GM10266 (cell line): ENCODE results near the gene ATOX1.

Experiments used
- DNase-seq: peaks from one replicate; pipeline ENCODE4 v3.0.0; 2012; ENCODE audit errors: extremely low spot score
- TF ChIP-seq, protein P1 (sequence below): IDR thresholded peaks from 2 replicates; pipeline ENCODE4 v1.5.1; 2012; ENCODE audit warnings: mild to moderate bottlenecking, low read depth; ENCODE audit not compliant: control insufficient read depth, insufficient read depth; ENCODE audit errors: missing control alignments

Gene ATOX1

DNA sequence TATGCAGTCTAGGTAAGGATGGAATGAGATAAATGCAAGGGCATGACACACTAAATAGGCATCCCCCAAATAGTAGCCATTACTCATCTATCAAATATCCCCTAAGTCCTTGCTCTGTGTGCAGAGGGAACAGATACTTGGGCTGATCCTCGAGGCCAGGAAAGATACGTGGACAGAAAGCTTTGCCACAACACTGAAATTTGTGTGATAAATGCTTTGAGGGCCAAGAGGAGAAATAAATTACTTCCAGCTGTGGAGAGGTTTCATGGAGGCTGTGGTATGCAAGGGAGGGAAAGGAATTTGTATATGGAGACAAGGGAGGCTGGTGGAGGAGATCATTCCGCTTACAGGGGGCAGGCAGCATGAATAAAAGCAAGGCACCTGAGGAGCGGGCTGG, 18.5 kb downstream of the ATOX1 start:
- TF ChIP-seq, protein P1, sequence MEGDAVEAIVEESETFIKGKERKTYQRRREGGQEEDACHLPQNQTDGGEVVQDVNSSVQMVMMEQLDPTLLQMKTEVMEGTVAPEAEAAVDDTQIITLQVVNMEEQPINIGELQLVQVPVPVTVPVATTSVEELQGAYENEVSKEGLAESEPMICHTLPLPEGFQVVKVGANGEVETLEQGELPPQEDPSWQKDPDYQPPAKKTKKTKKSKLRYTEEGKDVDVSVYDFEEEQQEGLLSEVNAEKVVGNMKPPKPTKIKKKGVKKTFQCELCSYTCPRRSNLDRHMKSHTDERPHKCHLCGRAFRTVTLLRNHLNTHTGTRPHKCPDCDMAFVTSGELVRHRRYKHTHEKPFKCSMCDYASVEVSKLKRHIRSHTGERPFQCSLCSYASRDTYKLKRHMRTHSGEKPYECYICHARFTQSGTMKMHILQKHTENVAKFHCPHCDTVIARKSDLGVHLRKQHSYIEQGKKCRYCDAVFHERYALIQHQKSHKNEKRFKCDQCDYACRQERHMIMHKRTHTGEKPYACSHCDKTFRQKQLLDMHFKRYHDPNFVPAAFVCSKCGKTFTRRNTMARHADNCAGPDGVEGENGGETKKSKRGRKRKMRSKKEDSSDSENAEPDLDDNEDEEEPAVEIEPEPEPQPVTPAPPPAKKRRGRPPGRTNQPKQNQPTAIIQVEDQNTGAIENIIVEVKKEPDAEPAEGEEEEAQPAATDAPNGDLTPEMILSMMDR = no peak
- DNase-seq = no peak

DNA sequence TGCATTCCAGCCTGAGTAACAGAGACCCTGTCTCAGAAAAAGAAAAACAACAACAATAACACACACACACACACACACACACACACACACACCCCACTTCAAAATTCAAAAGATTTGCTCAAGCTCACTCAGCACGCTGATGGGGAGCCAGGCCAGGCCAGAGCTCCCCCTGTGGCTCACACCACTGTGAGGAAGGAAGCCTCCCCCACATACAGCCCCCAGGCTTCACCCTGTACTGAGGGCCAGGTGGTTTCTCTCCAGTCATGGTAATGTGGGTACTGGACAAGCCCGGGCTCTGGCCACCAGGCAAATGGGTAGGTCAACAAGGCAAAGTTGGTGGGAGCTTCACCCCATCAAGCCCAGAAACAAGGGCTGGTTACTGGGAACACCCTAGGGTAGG, 19.0 kb downstream of the ATOX1 start:
- no peak for DNase-seq
- TF ChIP-seq, protein P1 = no peak

DNA sequence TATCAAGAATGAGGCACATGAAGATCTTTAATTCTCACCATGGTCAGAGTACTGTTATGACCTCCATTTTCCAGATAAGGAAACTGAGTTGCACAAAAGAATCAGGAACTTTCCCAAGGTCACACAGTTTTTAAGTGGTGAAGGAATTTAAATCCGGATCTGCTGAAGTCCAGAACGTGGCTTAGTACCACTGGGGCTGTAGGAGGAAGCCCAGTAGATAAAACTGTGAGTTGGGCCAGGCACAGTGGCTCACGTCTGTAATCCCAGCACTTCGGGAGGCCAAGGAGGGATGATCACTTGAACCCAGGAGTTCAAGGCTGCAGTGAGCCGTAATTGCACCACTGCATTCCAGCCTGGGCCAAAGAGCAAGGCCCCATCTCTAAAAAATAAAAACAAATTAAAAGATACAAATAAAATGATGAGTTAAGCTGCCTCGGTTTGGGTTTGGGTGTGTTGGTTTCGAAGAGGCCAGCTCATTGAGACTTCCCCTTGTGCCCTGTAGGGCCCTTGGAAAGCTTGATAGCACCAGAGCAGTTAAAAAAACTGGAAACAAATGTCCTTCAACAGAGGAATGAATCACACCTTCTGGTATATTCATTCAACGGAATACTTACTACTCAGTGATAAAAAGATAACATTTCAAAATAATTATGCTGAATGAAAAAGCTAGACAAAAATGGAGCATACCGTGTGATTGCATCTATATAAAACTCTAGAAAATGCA, 20.1 kb downstream of the ATOX1 start:
- no peak for DNase-seq

DNA sequence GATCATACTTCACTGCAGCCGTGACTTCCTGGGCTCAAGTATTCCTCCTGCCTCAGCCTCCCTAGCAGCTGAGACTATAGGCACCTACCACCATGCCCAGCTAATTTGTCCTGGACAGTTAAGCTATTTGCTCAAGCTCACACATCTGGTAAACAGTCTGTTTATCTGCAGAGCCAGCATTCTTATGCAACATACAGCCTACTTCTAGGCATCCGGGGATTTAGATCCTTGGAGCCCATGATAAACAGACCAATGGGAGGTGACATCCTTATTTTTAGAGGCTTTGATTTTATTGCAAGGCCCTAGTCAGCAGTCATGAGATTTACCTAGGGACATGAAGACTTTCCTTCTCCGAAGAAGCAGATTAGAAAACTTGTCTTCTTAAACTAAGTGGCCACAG, 21.0 kb downstream of the ATOX1 start:
- TF ChIP-seq, protein P1 = no peak
- DNase-seq = no peak

More for the DNA sequence above, 20.1 kb downstream of the ATOX1 start:
- TF ChIP-seq, protein P1 = no peak

DNA sequence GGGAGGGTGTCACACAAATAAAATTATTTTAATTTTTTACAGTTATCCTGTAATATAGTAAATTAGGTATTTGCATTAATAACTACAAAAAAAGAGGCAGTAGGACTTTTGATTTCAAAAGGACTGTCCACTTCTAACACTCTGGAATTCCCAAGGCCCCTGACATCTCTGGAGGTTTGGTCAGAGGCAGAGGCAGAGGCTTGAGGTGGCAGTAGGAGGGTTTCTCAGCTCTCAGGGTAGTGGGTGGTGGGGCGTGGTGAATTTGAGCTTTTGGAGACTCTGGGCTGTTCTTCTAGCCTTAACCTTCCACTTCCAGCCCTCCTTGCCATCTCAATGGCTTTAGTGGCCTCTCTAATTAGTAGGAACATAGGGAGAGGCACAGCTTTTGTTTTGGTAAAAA, 22.8 kb downstream of the ATOX1 start:
- TF ChIP-seq, protein P1 = no peak
- DNase-seq = no peak

DNA sequence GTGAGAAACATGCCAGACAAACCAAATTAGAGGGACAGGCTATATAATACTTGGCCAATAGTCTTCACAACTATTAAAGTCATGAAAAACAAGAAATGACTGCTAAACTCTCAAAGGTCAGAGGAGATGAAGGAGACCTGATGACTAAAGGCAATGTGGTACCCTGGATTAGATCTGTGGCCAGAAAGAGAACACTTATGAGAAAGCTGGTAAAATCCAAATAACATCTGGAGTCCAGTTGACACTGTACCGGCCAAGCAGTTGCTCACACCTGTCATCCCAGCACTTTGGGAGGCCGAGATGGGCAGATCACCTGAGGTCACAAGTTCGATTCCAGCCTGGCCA, 24.4 kb downstream of the ATOX1 start:
- TF ChIP-seq, protein P1 = no peak
- no peak for DNase-seq

DNA sequence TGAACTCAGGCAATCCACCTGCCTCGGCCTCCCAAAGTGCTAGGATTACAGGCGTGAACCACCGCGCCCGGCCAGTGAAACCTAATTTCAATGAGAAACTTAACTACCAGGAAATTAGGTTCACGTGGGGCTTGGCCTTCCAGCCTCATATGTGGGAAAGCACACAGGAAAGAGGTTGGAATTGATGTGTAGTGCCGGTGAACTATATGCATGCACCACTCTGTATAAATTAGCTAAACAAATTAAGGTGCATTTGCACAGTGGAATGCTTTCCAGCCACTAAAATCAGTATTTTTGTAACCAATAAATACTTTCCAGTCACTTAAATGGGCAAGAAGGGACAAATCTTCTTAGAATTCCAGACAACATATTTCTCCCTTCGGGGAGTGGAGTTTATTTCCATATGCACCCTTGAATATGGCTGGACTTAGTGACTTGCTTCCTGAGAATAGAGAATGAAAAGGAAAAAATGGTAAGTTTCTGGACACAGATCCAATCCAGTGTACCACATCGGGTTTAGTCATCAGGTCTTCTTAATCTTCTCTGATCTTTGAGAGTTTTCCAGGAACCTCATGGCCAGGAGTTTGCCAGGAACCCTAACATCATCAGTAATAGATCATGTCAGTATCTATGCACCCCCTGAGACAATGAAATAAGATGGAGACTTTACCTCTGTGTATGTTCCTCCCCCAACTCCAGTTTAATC, 24.9 kb downstream of the ATOX1 start:
- no peak for DNase-seq

More for the DNA sequence above, 24.9 kb downstream of the ATOX1 start:
- TF ChIP-seq, protein P1 = no peak
